ENCODE data around the gene KRTAP15-1. TPM values are rescaled to one million over a fixed set of nuclear protein-coding genes. Genes with fewer than 3 reads are reported as not detected.

The KRTAP15-1 gene
- total RNA-seq, 3 donors from 2014 or later (not counting 1 experiment from before 2014, with no cell fraction given) = not detected

DNA sequence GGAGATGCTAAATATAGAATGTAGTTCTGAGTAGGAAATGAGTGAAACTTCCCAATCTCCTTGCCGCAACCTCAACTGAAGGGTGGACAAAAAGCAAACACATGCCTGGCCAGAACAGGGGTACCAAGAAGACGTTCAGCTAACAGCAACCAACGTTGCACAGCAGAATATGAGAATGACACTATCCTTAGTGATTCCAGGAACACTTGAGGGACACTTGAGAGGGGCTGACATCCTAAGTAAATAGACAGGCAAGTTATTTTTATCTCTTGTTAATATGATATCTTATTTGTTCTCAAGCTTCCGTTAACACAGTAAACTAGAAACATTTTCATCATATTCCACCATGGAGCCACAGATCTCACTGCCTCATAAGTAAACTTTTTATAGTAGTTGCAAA, 39.2 kb downstream of the KRTAP15-1 start:
- ATAC-seq (no peak), DNase-seq (no peak)
- Mint-ChIP-seq H3K27me3 (ENCODE audit: low read depth in 2 of 2) (no peaks in the 10 kb centered on the region), H3K4me1 (no peaks in the 10 kb centered on the region), H3K36me3 (no peaks in the 10 kb centered on the region), H3K4me3 (no peak overlapping the region), H3K27ac (no peak overlapping the region), H3K9me3 (peaks cover 4 to 8% of the 10 kb centered on the region in 2 donors)
- no peaks in the 10 kb centered on the region for H3K36me3 ChIP-seq (ENCODE audit: control insufficient read depth, insufficient read depth, low read length)
- no peak overlapping the region for H3K27ac ChIP-seq (ENCODE audit: low read length)
- 69% methylated on average over 3 of the region's 4 CpGs for WGBS (ENCODE audit: insufficient coverage)
- TF ChIP-seq CTCF (IDR thresholded peaks at IDR 0.05) = no peak
- intact Hi-C loops (cut with micrococcal nuclease) = no loop called here
- no peaks in the 10 kb centered on the region for H3K4me1 ChIP-seq (ENCODE audit: control insufficient read depth, insufficient read depth, low read length)
- H3K27me3 ChIP-seq (ENCODE audit: control insufficient read depth, insufficient read depth, low read length) = no peaks in the 10 kb centered on the region
- no peak overlapping the region for H3K4me3 ChIP-seq (ENCODE audit: low read length)
- no peaks in the 10 kb centered on the region for H3K9me3 ChIP-seq (ENCODE audit: control insufficient read depth, insufficient read depth, low read length)

- H3K4me1 Mint-ChIP-seq = no peaks in the 10 kb centered on the region
- peaks cover 4 to 5% of the 10 kb centered on the region in 2 donors for H3K9me3 Mint-ChIP-seq
- Histone ChIP-seq H3K36me3 (ENCODE audit: control insufficient read depth, insufficient read depth, low read length) (no peaks in the 10 kb centered on the region), H3K4me3 (ENCODE audit: low read length) (no peak within 1 kb of the TSS), H3K27me3 (ENCODE audit: control insufficient read depth, insufficient read depth, low read length) (no peaks in the 10 kb centered on the region), H3K9me3 (ENCODE audit: control insufficient read depth, insufficient read depth, low read length) (no peaks in the 10 kb centered on the region), H3K27ac (ENCODE audit: low read length) (no peak within 1 kb of the TSS), H3K4me1 (ENCODE audit: control insufficient read depth, insufficient read depth, low read length) (no peaks in the 10 kb centered on the region)
- intact Hi-C loops (cut with micrococcal nuclease) = no loop called here
- no peak within 1 kb of the TSS for H3K27ac Mint-ChIP-seq
- DNase-seq (no peak), ATAC-seq (no peak)
- H3K36me3 Mint-ChIP-seq = no peaks in the 10 kb centered on the region
- 87% methylated on average over 7 of the region's 7 CpGs for WGBS (ENCODE audit: insufficient coverage)
- no peaks in the 10 kb centered on the region for H3K27me3 Mint-ChIP-seq (ENCODE audit: low read depth in 2 of 2)
- TF ChIP-seq CTCF (IDR thresholded peaks at IDR 0.05) = no peak
- H3K4me3 Mint-ChIP-seq = no peak within 1 kb of the TSS
Measured at GRCh38 chr21:30480145-30480544, 40.1 kb downstream of the KRTAP15-1 start, which contains the start of gene KRTAP19-1. Gene KRTAP19-1, minus strand, starts transcription at chr21:30480367. Its CDS starts 50 bp downstream, at chr21:30480317.

- Histone ChIP-seq H3K4me1 (ENCODE audit: control insufficient read depth, insufficient read depth, low read length) (no peaks in the 10 kb centered on the region), H3K27ac (ENCODE audit: low read length) (no peak overlapping the region), H3K9me3 (ENCODE audit: control insufficient read depth, insufficient read depth, low read length) (peaks cover 8% of the 10 kb centered on the region), H3K4me3 (ENCODE audit: low read length) (no peak overlapping the region), H3K27me3 (ENCODE audit: control insufficient read depth, insufficient read depth, low read length) (no peaks in the 10 kb centered on the region), H3K36me3 (ENCODE audit: control insufficient read depth, insufficient read depth, low read length) (no peaks in the 10 kb centered on the region)
- H3K9me3 Mint-ChIP-seq = peaks cover 7 to 8% of the 10 kb centered on the region in 2 donors
- no peaks in the 10 kb centered on the region for H3K27me3 Mint-ChIP-seq (ENCODE audit: low read depth in 2 of 2)
- intact Hi-C loops (cut with micrococcal nuclease) = no loop called here
- WGBS (ENCODE audit: insufficient coverage) = 100% methylated on average over 1 of the region's 2 CpGs
- H3K4me3 Mint-ChIP-seq = no peak overlapping the region
- no peak overlapping the region for H3K27ac Mint-ChIP-seq
- DNase-seq (no peak), ATAC-seq (no peak)
- H3K4me1 Mint-ChIP-seq = no peaks in the 10 kb centered on the region
- no peak for TF ChIP-seq CTCF (IDR thresholded peaks at IDR 0.05)
- H3K36me3 Mint-ChIP-seq = no peaks in the 10 kb centered on the region
Measured at GRCh38 chr21:30482130-30482529, 42.1 kb downstream of the KRTAP15-1 start.

DNA sequence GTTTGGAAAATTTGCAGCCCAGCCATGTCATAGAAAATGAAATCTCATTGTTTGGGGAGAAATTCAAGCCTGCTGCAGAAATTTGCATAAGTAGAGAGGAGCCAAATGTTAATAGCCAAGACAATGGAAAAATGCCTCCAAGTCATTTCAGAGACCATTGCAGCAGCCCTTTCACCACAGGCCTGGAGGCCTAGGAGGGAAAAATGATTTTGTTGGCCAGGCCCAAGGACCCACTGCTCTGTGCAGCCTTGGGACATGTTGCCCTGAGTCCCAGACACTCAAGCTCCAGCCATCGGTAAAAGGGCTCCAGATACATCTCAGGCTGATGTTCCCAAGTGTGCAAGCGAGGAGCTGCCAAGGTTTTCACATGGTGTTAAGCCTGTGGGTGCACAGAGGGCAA, 46.1 kb downstream of the KRTAP15-1 start:
- Mint-ChIP-seq H3K27me3 (ENCODE audit: low read depth in 2 of 2) (no peaks in the 10 kb centered on the region), H3K4me3 (no peak overlapping the region)

More for the DNA sequence above, 46.1 kb downstream of the KRTAP15-1 start:
- WGBS (ENCODE audit: insufficient coverage) = 70% methylated on average over 2 of the region's 2 CpGs
- Mint-ChIP-seq H3K4me1 (no peaks in the 10 kb centered on the region), H3K9me3 (peaks cover 9 to 12% of the 10 kb centered on the region in 2 donors), H3K27ac (no peak overlapping the region), H3K36me3 (no peaks in the 10 kb centered on the region)
- no peak for ATAC-seq
- Histone ChIP-seq H3K27me3 (ENCODE audit: control insufficient read depth, insufficient read depth, low read length) (no peaks in the 10 kb centered on the region), H3K9me3 (ENCODE audit: control insufficient read depth, insufficient read depth, low read length) (peaks cover 10% of the 10 kb centered on the region), H3K4me1 (ENCODE audit: control insufficient read depth, insufficient read depth, low read length) (no peaks in the 10 kb centered on the region), H3K36me3 (ENCODE audit: control insufficient read depth, insufficient read depth, low read length) (no peaks in the 10 kb centered on the region), H3K4me3 (ENCODE audit: low read length) (no peak overlapping the region), H3K27ac (ENCODE audit: low read length) (no peak overlapping the region)
- TF ChIP-seq CTCF (IDR thresholded peaks at IDR 0.05) = no peak
- no peak for DNase-seq
- intact Hi-C loops (cut with micrococcal nuclease) = no loop called here
